Liver (tissue), 3 donors: Measurements from ENCODE around the gene DNAH2.

Source experiments
- ATF3 ChIP-seq: IDR thresholded peaks from 2 replicates; pipeline ENCODE4 v1.6.1; 2016; ENCODE audit warnings: antibody characterized with exemption
- CTCF ChIP-seq: fragments of 150-350 bp; IDR thresholded peaks from 2 replicates; pipeline ENCODE4 v1.5.1; 2017; ENCODE audit warnings: improper control_type of control experiment, low read depth, low read length; ENCODE audit not compliant: missing input control
- EGR1 ChIP-seq, 2 donors: IDR thresholded peaks; 2 replicates each; pipeline ENCODE4 v1.6.1; 2016 to 2018; ENCODE audit warnings: antibody characterized with exemption in 2 of 2, low read depth in 2 of 2
- FOXA1 ChIP-seq: IDR thresholded peaks from 2 replicates; pipeline ENCODE4 v1.6.1; 2016; ENCODE audit warnings: antibody characterized with exemption
- GABPA ChIP-seq, 2 donors: IDR thresholded peaks in 1 of 2; conservative IDR thresholded peaks in 1 of 2; 2 replicates each; pipeline ENCODE4 v1.6.1; 2016; ENCODE audit warnings: antibody characterized with exemption in 2 of 2, mild to moderate bottlenecking in 1 of 2, moderate library complexity in 1 of 2
- HNF4A ChIP-seq, 2 donors: conservative IDR thresholded peaks; 2 replicates each; pipeline ENCODE4 v1.6.1; 2016; ENCODE audit warnings: antibody characterized with exemption in 2 of 2, mild to moderate bottlenecking in 2 of 2
- JUND ChIP-seq, 2 donors: IDR thresholded peaks; 2 replicates each; pipeline ENCODE4 v1.6.1; 2016; ENCODE audit warnings: antibody characterized with exemption in 2 of 2
- MAX ChIP-seq: IDR thresholded peaks from 2 replicates; pipeline ENCODE4 v1.6.1; 2016; ENCODE audit warnings: antibody characterized with exemption
- RAD21 ChIP-seq, 2 donors: IDR thresholded peaks; 2 replicates each; pipeline ENCODE4 v1.6.1; 2016; ENCODE audit warnings: antibody characterized with exemption in 2 of 2, mild to moderate bottlenecking in 2 of 2
- REST ChIP-seq: IDR thresholded peaks from 2 replicates; pipeline ENCODE4 v1.6.1; 2016; ENCODE audit warnings: antibody characterized with exemption, mild to moderate bottlenecking
- SP1 ChIP-seq: IDR thresholded peaks from 2 replicates; pipeline ENCODE4 v1.6.1; 2018; ENCODE audit warnings: antibody characterized with exemption, mild to moderate bottlenecking
- TAF1 ChIP-seq: conservative IDR thresholded peaks from 2 replicates; pipeline ENCODE4 v1.6.1; 2016; ENCODE audit warnings: antibody characterized with exemption, mild to moderate bottlenecking
- YY1 ChIP-seq: IDR thresholded peaks from 2 replicates; pipeline ENCODE4 v1.6.1; 2016; ENCODE audit warnings: antibody characterized with exemption, mild to moderate bottlenecking
- donor health status: healthy.
- donor health status: healthy.

- TF ChIP-seq CTCF: no peak
- no peak for TF ChIP-seq HNF4A (conservative IDR thresholded peaks at IDR 0.05)
- no peak for TF ChIP-seq EGR1 (IDR thresholded peaks at IDR 0.05; ENCODE audit: low read depth in 2 of 2)
- no peak for TF ChIP-seq REST
- no peak for TF ChIP-seq TAF1
- TF ChIP-seq RAD21 (IDR thresholded peaks at IDR 0.05): no peak
- TF ChIP-seq YY1: no peak
- no peak for TF ChIP-seq FOXA1
- TF ChIP-seq ATF3: no peak
- TF ChIP-seq JUND (IDR thresholded peaks at IDR 0.05): no peak
- no peak for TF ChIP-seq SP1
- TF ChIP-seq GABPA (IDR thresholded peaks at IDR 0.05 in 1 of 2, conservative IDR thresholded peaks at IDR 0.05 in 1 of 2): no peak
- TF ChIP-seq MAX: no peak
Observed at GRCh38 chr17:7782240-7782639, 64.7 kb downstream of the DNAH2 start.
